GM12891 (cell line): ENCODE measurements around the gene CD300LD.

Experiments
- PAX5 ChIP-seq: IDR thresholded peaks from 2 replicates; pipeline ENCODE4 v1.6.1; 2011; ENCODE audit warnings: low read length, moderate library complexity, mild to moderate bottlenecking; ENCODE audit not compliant: insufficient read depth, severe bottlenecking
- POLR2A ChIP-seq: IDR thresholded peaks from 2 replicates; pipeline ENCODE4 v1.6.1; 2011; ENCODE audit warnings: low read depth, low read length, control low read depth
- POLR2AphosphoS5 ChIP-seq: IDR thresholded peaks from 2 replicates; pipeline ENCODE4 v1.6.1; 2011; ENCODE audit warnings: low read depth, low read length, control low read depth
- SPI1 ChIP-seq: IDR thresholded peaks from 2 replicates; pipeline ENCODE4 v1.6.1; 2011; ENCODE audit warnings: low read depth, low read length, control low read depth
- TAF1 ChIP-seq: IDR thresholded peaks from 2 replicates; pipeline ENCODE4 v1.6.1; 2011; ENCODE audit warnings: low read depth, low read length, control low read depth

GRCh38 chr17:74539281-74539820, 52.7 kb downstream of the CD300LD start:
- TF ChIP-seq POLR2A (no peak), PAX5 (no peak), POLR2AphosphoS5 (no peak), TAF1 (no peak), SPI1 (no peak)
